Stimulated activated CD8-positive, alpha-beta memory T cell treated with anti-CD3 and anti-CD28 coated beads, Interleukin-15, amount 100 ng/mL, for 48 hours (primary cell): ENCODE results near the gene S100A3.
"Not testable (repeated sequence)": the region's sequence is repeated elsewhere in the genome, so short reads cannot be mapped to it uniquely, and the experiment has no call there.

Source experiments
- DNase-seq, 2 donors: peaks; one replicate each; pipeline ENCODE4 v3.0.0-alpha.2; 2020; ENCODE audit warnings: low read depth in 2 of 2

Gene S100A3

DNA sequence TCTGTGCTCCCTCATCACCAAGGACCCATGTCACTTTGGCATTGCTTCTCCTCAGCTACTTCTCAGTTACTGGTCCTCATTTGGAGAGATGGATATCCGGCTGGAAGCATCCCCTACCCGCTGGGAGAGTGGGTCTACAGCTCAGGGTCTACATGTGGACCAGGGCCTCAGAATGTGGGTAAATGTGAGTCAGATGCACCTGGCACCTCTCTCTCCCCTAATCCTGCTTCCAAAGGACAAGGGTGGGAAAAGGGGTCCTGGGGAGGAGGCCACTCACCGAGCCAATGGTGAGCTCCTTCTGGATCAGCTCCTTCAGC lies 14.2 kb downstream of the S100A3 start:
- no peak for DNase-seq

DNA sequence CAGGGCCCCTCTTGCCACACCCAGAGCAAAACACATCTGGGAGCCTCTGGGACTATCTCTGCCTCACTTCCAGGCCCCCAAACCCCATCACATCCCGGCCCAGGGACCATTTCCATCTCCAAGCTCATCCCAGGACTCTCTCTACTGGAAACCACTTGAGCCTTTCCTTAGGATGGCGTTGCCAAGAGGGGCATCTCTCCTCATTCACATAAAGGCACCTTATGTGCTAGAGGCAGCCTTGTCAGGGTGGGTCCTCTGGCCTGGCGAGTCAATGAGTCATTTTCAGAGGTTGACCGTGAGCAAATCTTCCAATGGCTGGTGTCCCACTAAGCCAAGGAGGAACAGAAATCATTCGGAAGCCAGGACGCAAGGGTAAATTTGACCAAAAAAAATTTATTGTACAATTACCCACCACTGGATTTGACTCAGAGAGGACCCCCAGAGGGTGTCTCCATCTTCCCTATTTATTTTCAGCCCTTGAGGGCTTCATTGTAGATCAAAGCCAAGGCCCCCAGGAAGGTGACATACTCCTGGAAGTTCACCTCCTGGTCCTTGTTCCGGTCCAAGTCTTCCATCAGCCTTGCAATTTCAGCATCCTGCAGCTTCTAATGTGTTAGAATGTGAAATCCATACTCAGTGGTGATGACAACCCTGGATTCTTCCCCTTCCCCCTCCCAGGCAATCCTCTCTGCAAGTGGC lies 14.7 kb downstream of the S100A3 start:
- no peak for DNase-seq

DNA sequence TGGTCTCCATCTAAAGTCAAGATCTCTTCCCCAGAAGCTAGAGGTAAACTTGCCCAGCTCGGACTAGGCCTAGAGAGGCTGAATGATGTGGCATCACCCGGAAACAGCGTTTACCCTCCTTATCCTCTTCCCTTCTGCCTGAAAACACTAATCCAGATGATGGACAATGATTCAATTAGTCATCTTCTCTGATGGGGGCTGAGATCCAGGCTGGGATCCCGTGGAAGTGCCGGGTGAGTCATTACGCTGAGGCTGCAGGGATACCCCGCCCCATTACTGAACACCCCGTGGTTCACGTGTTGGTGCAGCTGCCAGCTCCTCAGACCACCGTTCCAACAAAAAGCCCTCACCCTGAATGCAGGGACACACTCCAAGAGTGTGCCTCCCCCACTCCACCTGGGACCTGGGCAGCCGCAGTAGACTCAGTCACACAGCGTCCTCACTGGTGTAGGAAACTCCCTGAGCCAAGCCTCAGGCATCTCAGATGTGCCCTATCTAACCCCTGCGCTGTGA lies 15.3 kb downstream of the S100A3 start:
- DNase-seq: no peak

DNA sequence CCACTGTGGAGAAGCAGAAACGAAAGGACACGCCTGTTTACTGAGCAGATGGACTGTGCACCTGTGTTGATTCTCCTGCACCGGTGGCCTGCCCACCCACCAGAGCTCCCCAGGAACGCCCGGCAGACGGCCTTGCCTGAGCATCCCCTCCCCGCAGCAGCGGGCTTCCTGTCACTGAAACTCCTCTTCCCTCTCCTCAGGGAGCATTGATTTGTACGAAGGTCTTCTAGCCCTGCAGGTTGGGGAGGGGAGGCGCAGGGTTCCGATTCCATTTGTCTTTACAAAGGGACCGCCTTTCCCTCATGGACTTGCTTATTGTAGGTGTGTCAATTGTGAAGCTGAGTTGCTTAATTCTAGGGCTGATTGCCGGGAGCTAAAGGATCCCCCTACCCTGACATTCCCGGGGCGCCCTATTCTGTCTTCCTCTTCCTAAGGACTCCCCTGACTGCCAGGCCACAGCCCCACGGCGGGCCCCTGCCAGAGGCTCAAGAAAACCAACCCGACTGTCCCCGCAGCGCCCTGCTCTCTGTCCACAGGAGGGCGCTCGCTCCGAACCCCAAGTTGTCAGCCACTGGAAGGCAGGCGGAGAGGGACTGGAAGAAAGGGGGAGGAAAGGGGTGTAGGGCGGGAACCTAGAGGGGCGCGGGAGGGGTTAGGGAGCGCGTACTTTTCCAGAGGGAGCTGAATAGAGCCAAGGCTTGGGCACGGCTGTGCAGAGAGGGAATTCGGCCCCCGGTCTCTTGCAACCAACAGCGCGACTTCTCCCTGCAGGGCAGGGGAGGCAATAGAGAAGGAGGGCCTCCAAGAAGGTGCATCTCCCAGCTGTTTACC lies 16.1 kb downstream of the S100A3 start:
- peak in 1 of 2 donors; percentile 60 for DNase-seq

DNA sequence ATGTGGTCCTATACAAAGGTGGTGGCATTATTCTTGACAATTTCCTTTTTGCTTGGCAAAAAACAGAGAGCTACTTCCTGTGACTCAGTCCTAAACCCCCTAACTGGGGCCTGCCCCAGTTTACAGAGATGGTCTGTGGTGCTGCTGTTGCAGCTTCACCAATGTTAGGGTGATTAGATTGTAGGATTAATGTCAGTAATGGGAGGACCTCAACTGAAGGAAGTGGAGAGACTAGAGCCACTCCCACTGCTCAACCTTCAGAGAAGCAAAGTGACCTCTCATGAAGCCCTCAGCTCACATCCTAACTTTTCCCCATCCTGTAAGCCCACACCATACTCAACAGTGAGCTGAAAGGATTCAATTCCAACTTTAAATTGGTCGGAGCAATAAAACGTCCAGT lies 16.9 kb downstream of the S100A3 start:
- no peak for DNase-seq

DNA sequence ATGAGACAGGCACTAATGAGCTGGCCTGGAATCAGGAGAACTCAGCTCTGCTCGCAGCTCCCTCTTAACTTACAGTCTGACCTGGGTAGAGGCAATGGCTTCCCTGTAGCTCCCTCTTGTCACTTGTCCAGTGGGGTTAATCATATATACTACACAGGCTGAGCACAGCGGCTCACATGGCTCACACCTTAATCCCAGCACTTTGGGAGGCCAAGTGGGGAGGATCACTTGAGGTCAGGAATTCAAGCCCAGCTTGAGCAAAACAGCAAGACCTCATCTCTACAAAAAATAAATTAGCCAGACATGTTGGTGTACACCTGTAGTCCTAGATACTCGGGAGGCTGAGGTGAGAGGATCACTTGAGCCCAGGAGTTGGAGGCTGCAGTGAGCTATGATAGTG lies 17.4 kb downstream of the S100A3 start:
- DNase-seq: no peak

DNA sequence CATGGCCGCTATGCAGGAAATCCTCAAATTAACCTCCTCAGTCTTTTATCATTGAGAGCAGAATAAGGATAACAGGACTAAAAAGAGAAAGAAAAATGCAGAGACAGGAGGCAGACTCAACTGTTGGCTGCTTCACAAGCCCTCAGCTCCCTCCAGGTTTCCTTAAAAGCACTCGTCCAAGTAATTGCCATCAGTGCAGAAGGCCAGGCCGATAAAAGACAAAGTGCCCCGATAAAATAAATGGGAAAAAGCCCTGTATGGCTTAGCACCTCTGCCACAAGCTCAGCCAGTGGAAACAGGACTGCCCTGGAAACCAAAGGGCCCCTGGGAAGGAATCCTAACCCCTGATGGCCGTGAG lies 21.4 kb downstream of the S100A3 start:
- no peak for DNase-seq

DNA sequence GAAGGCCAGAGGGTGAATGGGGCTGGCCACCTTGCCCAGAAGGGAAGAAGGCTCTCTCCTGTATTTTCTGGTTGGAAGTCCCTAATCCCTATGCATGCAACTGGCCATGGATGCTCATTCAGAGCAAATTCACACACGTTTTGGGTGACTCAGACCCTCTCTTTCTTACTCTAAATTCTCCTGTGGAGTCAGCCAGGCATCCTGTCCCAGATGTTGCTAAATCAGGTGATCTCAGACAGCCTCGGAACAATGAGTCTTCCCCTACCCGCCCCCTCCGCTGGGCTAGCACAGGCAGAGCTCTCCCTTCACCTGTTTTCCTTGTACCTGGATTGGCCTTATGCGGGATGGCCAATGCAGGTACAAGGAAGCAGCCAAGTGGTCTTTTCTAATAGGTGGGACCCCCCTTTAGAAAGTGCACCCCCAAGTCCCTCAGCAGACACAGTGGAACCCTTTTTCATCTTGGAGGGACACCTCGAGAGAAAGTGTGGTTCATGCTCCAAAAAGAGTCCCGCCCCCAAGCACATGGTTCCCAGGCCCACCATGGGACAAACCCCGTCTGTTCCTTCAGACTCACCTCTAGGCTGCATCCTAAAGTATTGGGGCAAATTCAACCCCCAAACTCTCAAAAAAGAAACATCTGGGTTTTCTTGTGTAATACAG lies 21.9 kb downstream of the S100A3 start:
- no peak for DNase-seq

DNA sequence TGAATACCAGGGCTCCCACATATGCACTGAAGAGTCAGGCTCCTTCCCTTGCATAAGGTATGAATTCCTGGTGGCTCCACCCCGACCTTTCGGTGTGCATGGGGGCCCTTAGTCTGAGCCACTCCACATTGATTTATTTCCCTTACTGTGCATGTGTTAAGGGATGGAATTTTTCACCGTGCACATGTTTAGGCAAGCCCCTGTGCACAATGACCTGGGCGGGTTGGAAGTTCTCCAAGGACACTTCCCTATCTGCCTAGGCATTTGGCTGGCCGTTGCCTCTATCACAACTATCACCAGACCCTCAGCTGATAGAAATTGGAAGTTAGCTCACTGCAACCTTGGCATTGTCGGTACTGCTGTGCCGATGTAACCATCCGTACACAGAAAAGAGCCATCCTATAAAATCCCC lies 22.9 kb downstream of the S100A3 start:
- no peak for DNase-seq

DNA sequence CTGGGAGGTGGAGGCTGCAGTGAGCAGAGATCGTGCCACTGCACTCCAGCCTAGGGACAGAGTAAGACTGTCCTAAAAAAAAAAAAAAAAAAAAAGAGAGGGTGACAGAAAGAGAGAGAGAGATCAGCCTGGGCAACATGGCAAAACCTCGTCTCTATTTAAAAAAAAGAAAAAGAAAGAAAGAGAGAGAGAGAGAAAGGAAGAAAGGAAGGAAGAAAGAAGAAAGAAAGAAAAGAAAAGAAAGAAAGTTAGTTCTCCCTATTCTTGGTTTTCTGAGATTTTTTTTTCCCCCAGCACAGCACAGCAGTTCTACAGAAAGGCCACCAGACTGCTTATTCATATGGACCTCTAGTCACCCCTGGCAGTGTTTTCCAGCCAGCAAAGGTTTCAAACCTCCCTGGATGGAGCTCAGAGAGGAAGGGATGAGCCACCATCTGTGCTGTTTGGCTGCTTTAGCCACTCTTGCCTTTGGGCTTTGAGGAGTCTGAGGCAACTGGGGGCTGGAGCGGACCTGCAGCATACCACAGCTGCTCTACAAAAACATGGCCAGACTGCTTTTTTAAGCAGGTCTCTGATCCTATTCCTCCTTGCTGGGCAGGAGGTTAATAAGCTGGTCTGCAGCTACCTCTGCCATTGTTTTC lies 23.9 kb downstream of the S100A3 start:
- DNase-seq: no peak

DNA sequence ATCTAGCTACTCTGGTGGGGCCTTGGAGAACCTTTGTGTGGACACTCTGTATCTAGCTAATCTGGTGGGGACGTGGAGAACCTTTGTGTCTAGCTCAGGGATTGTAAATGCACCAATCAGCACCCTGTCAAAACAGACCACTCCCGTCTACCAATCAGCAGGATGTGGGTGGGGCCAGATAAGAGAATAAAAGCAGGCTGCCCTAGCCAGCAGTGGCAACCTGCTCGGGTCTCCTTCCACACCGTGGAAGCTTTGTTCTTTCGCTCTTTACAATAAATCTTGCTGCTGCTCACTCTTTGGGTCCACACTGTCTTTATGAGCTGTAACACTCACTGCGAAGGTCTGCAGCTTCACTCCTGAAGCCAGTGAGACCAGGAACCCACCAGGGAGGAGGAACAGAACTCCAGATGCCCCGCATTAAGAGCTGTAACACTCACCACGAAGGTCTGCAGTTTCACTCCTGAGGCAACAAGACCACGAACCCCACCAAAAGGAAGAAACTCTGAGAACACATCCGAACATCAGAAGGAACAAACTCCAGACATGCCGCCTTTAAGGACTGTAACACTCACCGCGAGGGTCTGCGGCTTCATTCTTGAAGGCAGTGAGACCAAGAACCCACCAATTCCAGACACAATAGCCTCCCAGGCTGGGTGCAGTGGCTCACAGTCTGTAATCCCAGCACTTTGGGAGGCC lies 26.6 kb downstream of the S100A3 start:
- DNase-seq: not testable (repeated sequence)

DNA sequence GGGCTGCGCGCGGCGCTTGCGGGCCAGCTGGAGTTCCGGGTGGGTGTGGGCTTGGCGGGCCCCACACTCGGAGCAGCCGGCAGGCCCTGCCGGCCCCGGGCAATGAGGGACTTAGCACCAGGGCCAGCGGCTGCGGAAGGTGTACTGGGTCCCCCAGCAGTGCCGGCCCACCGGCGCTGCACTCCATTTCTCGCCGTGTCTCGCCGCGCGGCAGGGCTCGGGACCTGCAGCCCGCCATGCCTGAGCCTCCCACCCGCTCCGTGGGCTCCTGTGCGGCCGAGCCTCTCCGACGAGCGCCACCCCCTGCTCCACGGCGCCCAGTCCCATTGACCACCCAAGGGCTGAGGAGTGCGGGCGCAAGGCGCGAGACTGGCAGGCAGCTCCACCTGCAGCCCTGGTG lies 27.2 kb downstream of the S100A3 start:
- not testable (repeated sequence) for DNase-seq

DNA sequence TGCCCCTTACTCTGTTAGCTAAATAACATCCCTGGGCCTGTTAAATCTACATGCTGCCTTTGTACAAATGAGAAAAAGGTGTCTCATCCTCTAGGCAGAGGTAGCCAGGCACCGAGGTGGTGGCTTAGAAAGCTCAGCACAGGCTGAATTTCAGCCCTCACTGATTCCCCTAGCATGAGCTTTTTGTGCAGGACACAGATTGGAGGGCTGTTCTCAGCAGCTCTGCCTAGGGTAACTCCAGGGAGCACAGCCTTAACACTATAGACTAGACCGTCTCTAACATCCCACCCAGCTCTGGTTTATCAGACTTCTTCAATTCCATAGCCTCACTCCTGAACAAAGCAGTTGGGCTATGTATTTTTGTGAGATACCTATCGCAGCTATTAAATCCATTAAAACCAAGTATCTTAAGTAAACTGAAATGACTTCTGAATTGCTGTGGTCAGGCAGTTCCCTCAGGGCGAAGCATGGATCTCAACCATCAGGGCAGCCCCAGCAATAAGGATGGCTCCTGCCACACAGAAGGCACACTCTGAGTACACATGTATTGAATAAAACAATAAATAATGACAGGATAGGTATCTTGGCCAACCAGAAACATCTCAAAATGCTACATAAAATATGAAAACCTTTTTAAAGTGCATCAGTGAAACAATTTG lies 28.1 kb downstream of the S100A3 start:
- no peak for DNase-seq

DNA sequence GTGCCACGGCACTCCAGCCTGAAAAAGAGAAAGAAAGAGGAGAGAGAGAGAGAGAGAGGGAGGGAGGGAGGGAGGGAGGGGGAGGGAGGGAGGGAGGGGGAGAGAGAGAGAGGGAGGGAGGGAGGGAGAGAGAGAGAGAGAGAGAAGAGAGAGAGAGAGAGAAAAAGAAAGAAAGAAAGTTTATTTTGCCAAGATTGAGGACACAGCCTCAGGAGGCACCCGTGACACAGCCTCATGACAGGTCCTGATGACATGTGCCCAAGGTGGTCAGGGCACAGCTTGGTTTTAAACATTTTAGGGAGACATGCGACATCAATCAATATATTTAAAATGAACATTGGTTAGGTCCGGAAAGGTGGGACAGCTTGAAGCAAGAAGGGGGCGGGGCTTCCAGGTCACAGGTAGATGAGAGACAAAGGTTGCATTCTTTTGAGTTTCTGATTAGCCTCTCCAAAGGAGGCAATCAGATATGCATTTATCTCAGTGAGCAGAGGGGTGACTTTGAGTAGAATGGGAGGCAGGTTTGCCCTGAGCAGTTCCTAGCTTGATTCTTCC lies 28.8 kb downstream of the S100A3 start:
- DNase-seq: not testable (repeated sequence)

DNA sequence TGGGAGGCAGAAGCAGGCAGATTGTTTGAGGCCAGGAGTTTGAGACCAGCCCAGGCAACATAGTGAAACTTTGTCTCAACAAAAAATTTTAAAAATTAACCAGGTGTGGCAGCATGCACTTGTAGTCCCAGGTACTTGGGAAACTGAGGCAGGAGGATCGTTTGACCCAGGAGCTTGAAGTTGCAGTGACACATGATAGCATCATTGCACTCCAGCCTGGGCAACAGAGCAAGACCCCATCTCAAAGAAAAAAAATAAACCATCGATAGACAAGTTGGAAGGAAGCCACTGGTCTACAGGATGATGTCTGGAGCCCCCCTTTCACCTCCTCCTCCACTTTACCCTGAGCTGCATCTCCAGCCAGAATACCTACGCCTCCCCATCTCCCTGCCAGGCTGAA lies 29.8 kb downstream of the S100A3 start:
- no peak for DNase-seq

DNA sequence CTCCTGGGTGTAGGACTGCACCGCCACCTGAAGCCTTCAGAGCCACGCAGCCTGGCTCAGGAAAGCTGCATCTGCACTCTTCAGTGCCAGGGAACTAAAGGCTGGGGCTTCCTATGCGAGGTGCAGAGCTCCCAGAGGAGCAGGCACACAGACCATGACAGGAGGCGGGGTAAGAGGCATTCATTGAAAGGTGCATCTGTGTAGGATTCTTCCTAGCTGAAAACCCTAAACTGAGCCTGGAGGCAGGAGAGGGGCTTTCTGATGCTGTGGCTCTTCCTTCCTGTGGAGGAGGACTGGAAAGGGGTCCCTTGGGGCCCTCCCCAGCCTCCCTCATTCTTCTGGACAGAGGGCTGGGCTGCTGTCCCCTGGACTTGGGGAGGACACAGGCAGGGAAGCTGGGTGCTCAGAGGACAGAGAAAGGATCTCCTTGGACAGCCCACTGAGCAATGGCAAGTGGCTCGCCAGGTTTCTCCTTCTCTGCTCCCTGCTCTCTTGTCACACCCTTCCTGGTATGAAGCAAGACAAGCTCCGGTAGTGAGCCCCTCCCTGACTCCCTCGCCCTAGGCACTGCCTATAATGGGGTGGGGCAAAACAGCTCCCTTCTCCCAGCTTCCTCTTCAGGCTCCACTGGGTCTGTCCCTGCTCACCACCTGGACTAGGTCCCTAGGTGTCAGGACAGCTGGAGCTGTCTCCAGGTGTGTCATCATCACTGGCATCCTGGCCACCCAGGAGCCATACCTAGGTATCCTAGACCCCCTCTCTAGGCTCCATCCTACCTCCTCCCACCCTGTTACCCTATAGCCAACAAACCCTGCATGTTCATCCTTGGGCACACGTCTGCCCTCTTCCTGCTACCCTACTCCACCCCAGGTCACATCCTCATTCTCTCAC lies 33.3 kb downstream of the S100A3 start:
- DNase-seq: no peak

DNA sequence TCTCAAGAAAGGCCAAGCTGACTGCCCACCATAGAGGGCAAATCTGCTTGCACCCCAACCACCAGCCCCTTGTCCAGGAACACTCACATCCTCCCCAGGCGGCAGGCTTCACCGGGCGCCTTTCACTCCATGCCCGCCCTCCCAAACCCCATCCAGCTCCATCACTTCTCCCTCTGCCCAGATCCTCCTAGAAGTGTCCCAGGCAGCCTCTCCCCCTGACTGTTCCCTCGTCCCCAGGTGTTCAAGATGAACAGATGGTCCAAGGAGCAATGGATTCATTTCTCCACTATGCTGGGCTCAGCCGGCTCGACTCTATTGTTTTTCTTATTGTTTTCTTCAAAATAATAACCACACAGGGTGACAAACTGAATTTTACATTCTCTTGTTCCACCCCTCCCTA lies 35.4 kb downstream of the S100A3 start:
- no peak for DNase-seq

DNA sequence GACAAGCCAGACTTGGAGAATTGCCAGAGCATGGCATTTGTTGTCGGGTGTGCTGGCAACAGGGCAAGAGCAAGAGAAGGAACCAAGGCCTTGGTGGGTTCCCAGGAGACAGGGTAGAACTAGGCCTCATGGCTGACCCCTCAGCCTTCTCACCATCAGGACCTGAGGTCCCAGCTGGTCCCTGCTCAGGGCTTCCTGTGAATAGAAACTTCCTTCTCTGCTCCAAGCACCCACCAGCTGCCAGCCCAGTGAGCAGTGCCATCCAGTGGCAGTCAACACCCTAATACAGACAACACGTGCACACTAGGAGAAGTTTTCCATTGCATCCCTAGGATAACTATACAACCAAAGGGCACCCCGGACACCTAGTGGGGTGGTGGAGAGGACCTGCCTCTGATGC lies 36.0 kb downstream of the S100A3 start:
- DNase-seq: no peak

DNA sequence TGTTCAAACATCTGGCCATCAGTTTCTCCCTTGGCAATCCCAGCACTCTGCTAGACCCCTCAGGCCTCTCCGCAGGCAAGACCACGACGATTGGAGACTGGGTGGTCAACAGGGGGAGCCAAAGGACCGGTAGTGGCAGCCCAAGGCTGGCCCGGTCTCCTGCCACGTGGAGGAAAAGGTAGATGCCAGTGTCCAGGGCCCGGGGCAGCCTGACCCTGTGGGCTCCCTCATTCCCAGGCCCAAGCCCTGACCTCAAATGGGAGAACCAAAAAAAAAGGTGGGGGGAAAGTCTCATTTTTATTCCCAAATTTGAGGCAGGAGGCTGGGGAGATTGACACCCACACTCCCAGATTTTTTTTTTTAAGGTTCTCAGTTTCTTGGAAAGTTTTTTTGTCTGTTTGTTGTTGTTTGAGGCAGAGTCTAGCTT lies 38.1 kb downstream of the S100A3 start:
- DNase-seq: peak; percentile 63 to 67
